OCI-M2 (cell line): ENCODE data around the gene SLC11A1.

Experiments
- DNase-seq: peaks from one replicate; lab custom pipeline; 2025; ENCODE audit not compliant: unreplicated experiment; lab: John Stamatoyannopoulos, UW

SLC11A1 gene

DNA sequence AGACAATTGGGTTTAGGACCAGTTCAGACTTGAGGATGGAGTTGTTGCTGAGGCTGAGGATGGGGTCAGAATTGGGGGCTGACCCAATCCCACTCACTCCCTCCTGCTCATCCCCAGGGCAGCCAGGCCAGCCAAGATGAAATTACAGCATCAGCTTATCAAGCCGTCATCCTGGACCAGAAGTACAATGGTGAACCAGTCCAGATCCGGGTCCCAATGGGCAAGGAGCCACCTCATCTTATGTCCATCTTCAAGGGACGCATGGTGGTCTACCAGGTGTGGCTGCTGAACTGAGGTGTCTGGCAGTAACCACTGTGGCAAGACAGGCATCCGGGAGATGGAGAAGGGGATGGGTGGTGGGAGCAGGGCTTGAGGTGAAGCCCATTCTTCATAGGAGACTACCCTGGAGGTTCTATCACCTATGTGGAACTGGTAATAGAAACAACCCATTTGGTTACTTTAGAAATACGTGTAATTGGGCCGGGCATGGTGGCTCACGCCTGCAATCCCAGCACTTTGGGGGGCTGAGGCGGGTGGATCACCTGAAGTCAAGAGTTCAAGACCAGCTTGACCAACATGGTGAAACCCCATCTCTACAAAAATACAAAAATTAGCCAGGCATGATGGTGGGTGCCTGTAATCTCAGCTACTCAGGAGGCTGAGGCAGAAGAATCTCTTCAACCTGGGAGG, 50.7 kb downstream of the SLC11A1 start:
- no peak for DNase-seq

DNA sequence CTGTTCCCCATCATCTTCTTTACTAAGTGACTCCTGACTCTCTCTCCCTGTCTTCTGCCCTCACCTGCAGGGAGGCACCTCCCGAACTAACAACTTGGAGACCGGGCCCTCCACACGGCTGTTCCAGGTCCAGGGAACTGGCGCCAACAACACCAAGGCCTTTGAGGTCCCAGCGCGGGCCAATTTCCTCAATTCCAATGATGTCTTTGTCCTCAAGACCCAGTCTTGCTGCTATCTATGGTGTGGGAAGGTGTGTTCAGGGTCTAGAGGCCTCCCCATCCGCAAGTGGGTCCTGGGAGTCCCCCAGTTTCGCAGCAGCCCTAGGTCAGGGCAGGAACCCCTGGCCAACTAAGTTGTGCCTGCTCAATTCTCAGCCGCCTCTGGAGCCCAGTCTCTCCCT, 52.4 kb downstream of the SLC11A1 start:
- DNase-seq, result no peak

GRCh38 chr2:218435003-218435982, 53.2 kb downstream of the SLC11A1 start:
- no peak for DNase-seq

- no peak for DNase-seq
Observed at GRCh38 chr2:218436992-218437391, 54.9 kb downstream of the SLC11A1 start.

- no peak for DNase-seq
Observed at GRCh38 chr2:218437969-218438368, 55.9 kb downstream of the SLC11A1 start.

- DNase-seq, result no peak
Observed at GRCh38 chr2:218438596-218438995, 56.5 kb downstream of the SLC11A1 start.

- no peak for DNase-seq
Observed at GRCh38 chr2:218444692-218445357, 62.8 kb downstream of the SLC11A1 start.

- no peak for DNase-seq
Observed at GRCh38 chr2:218445602-218446001, 63.5 kb downstream of the SLC11A1 start.
